ENCODE results near the gene AFAP1. TPM values are rescaled to one million over a fixed set of nuclear protein-coding genes. Genes with fewer than 3 reads are reported as not detected.
"Not testable (repeated sequence)": the region's sequence is repeated elsewhere in the genome, so short reads cannot be mapped to it uniquely, and the experiment has no call there.

Gene AFAP1
- total and polyA plus RNA-seq, 2 experiments from 2014 or later, result 10.5 to 31.9 TPM

- H3K9me3 ChIP-seq (ENCODE audit: low read depth), result no peaks in the 10 kb centered on the region
- no peak for DNase-seq (ENCODE audit: low read depth in 1 of 2, low spot score in 1 of 2)
- H3K27ac ChIP-seq, result no peak overlapping the region
- H3K4me1 ChIP-seq (ENCODE audit: low read depth), result peaks cover 15% of the 10 kb centered on the region
- no peaks in the 10 kb centered on the region for H3K27me3 ChIP-seq
- H3K4me3 ChIP-seq, result no peak overlapping the region
- no peak for TF ChIP-seq CTCF (IDR thresholded peaks at IDR 0.05; ENCODE audit: low read depth, low read length)
- H3K36me3 ChIP-seq, result no peaks in the 10 kb centered on the region
Observed at GRCh38 chr4:7949759-7950158, 10.1 kb upstream of the AFAP1 start.

- Histone ChIP-seq H3K4me1 (ENCODE audit: low read depth) (peaks cover 15% of the 10 kb centered on the region), H3K36me3 (no peaks in the 10 kb centered on the region), H3K4me3 (no peak overlapping the region), H3K27me3 (no peaks in the 10 kb centered on the region), H3K9me3 (ENCODE audit: low read depth) (no peaks in the 10 kb centered on the region), H3K27ac (no peak overlapping the region)
- DNase-seq (ENCODE audit: low read depth in 1 of 2, low spot score in 1 of 2), result no peak
- no peak for TF ChIP-seq CTCF (IDR thresholded peaks at IDR 0.05; ENCODE audit: low read depth, low read length)
Observed at GRCh38 chr4:7947927-7948326, 8.3 kb upstream of the AFAP1 start.

- no peak for TF ChIP-seq CTCF (IDR thresholded peaks at IDR 0.05; ENCODE audit: low read depth, low read length)
- no peaks in the 10 kb centered on the region for H3K27me3 ChIP-seq
- DNase-seq (ENCODE audit: low read depth in 1 of 2, low spot score in 1 of 2), result peak in 1 of 2 donors; percentile 65
- no peaks in the 10 kb centered on the region for H3K9me3 ChIP-seq (ENCODE audit: low read depth)
- H3K27ac ChIP-seq, result no peak overlapping the region
- no peak overlapping the region for H3K4me3 ChIP-seq
- H3K36me3 ChIP-seq, result no peaks in the 10 kb centered on the region
- peaks cover 15% of the 10 kb centered on the region for H3K4me1 ChIP-seq (ENCODE audit: low read depth)
Observed at GRCh38 chr4:7945709-7946380, 6.2 kb upstream of the AFAP1 start.

- TF ChIP-seq CTCF (IDR thresholded peaks at IDR 0.05; ENCODE audit: low read depth, low read length), result no peak
- Histone ChIP-seq H3K36me3 (no peaks in the 10 kb centered on the region), H3K4me3 (no peak overlapping the region), H3K4me1 (ENCODE audit: low read depth) (peaks cover 12% of the 10 kb centered on the region), H3K27ac (no peak overlapping the region), H3K9me3 (ENCODE audit: low read depth) (no peaks in the 10 kb centered on the region), H3K27me3 (no peaks in the 10 kb centered on the region)
- DNase-seq (ENCODE audit: low read depth in 1 of 2, low spot score in 1 of 2), result no peak
Observed at GRCh38 chr4:7944599-7945220, 5.0 kb upstream of the AFAP1 start.

- not testable (repeated sequence) for H3K36me3 ChIP-seq; H3K27ac ChIP-seq; H3K27me3 ChIP-seq; H3K4me1 ChIP-seq (ENCODE audit: low read depth); H3K9me3 ChIP-seq (ENCODE audit: low read depth); H3K4me3 ChIP-seq; DNase-seq (ENCODE audit: low read depth in 1 of 2, low spot score in 1 of 2)
Observed at GRCh38 chr4:7943688-7944087, 4.0 kb upstream of the AFAP1 start.

GRCh38 chr4:7943211-7943610 is 3.5 kb upstream of the AFAP1 start:
- Histone ChIP-seq H3K27me3 (no peaks in the 10 kb centered on the region), H3K27ac (no peak overlapping the region), H3K4me3 (no peak overlapping the region), H3K9me3 (ENCODE audit: low read depth) (no peaks in the 10 kb centered on the region), H3K36me3 (no peaks in the 10 kb centered on the region), H3K4me1 (ENCODE audit: low read depth) (no peaks in the 10 kb centered on the region)
- no peak for TF ChIP-seq CTCF (IDR thresholded peaks at IDR 0.05; ENCODE audit: low read depth, low read length)
- no peak for DNase-seq (ENCODE audit: low read depth in 1 of 2, low spot score in 1 of 2)

Measured in cardiac muscle cell (in vitro differentiated cells and primary cell).